Brain microvascular endothelial cell (primary cell): ENCODE data around the gene MAST2.

Experiments
- DNase-seq: peaks from one replicate; pipeline ENCODE4 v3.0.0-alpha.2; 2020
- H3K27ac ChIP-seq: fragments of 250-450 bp; sonication (Bioruptor Pico); 2 replicates; pipeline ENCODE4 v1.5.1; 2020; ENCODE audit warnings: mild to moderate bottlenecking, moderate library complexity
- H3K27me3 ChIP-seq: fragments of 250-450 bp; sonication (Bioruptor Pico); replicated peaks from 2 replicates; pipeline ENCODE4 v1.5.1; 2020; ENCODE audit warnings: mild to moderate bottlenecking
- H3K36me3 ChIP-seq: fragments of 250-450 bp; sonication (Bioruptor Pico); replicated peaks from 2 replicates; pipeline ENCODE4 v1.5.1; 2020; ENCODE audit warnings: mild to moderate bottlenecking
- H3K4me3 ChIP-seq: 2 replicates; pipeline ENCODE4 v1.5.1; 2011; ENCODE audit warnings: low read depth, mild to moderate bottlenecking, control low read depth, low read length, moderate library complexity
- in situ Hi-C: cut with HindIII; loops from 2 replicates; pipeline ENCODE4 v1.10.0; 2017; ENCODE audit warnings: low sequenced_read_pairs, low pct_ligation_motif_present
- TF ChIP-seq, protein P1 (sequence below): IDR thresholded peaks from 2 replicates; pipeline ENCODE4 v1.5.1; 2011; ENCODE audit warnings: low read depth, mild to moderate bottlenecking, moderate library complexity, low read length, control low read depth, inconsistent platforms; ENCODE audit errors: missing control alignments

Gene MAST2

DNA sequence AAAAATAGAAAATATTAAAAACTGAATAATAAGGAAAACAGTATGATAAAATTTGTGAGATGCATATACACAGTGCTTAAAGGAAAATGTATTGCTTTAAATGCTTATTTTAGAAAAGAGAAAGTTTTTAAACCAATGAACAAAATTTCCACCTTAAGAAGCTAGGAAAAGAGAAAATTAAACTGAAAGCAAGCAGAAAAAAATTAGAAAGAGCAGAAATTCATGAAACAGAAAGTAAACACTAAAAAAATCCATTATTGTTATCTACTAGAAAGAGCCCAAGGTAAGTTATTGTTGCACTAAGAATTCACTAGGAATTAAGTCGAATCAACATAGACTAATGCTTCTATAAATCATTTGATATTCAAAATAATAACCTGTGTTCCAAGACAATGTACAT, 261.3 kb downstream of the MAST2 start:
- Histone ChIP-seq H3K27ac (no peak overlapping the region), H3K4me3 (no peak overlapping the region), H3K36me3 (peaks cover 4% of the 10 kb centered on the region), H3K27me3 (no peaks in the 10 kb centered on the region)
- DNase-seq = no peak
- in situ Hi-C loops = no loop called here
- TF ChIP-seq, protein P1, sequence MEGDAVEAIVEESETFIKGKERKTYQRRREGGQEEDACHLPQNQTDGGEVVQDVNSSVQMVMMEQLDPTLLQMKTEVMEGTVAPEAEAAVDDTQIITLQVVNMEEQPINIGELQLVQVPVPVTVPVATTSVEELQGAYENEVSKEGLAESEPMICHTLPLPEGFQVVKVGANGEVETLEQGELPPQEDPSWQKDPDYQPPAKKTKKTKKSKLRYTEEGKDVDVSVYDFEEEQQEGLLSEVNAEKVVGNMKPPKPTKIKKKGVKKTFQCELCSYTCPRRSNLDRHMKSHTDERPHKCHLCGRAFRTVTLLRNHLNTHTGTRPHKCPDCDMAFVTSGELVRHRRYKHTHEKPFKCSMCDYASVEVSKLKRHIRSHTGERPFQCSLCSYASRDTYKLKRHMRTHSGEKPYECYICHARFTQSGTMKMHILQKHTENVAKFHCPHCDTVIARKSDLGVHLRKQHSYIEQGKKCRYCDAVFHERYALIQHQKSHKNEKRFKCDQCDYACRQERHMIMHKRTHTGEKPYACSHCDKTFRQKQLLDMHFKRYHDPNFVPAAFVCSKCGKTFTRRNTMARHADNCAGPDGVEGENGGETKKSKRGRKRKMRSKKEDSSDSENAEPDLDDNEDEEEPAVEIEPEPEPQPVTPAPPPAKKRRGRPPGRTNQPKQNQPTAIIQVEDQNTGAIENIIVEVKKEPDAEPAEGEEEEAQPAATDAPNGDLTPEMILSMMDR = no peak

DNA sequence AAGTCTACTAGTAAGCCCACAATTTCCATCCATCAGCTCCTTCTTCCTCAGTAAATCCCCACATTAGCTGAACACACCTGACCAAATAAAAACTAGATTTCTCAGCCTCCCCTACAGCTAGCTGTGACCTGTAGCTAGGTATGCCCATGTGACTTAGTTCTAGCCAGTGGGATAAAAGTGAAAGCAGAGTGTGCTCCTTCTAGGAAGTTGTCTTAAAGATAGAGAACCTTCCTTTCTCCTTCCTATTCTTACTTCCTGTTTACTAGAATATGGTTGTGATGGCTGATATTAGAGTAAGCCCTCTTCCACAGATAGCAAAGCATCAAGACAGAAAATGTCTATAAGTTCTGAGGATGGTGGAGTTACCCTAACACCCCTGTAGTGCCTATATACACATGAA, 262.0 kb downstream of the MAST2 start:
- DNase-seq = no peak
- TF ChIP-seq, protein P1 = no peak
- in situ Hi-C loops = no loop called here
- no peak overlapping the region for H3K27ac ChIP-seq
- no peaks in the 10 kb centered on the region for H3K27me3 ChIP-seq
- H3K36me3 ChIP-seq = peaks cover 4% of the 10 kb centered on the region
- no peak overlapping the region for H3K4me3 ChIP-seq

DNA sequence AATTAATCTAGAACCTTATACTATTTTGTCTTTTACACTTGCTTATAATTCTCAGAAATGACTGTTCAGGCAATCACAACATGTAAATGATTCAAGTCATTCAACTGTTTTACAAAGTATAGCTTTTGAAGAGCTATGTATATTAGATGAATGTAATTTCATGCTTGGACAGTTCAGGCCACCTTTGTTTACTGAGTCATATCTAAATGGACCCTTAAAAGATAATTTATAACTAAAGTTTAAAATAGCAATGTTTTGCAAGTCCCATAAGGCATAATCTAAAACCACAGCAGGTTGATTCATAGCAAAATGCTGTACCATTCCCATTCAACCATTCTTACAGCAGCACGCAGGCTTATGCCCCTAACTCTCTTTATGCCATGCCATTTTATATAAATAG, 264.2 kb downstream of the MAST2 start:
- no peak for DNase-seq
- Histone ChIP-seq H3K36me3 (no peaks in the 10 kb centered on the region), H3K4me3 (no peak overlapping the region), H3K27me3 (no peaks in the 10 kb centered on the region), H3K27ac (no peak overlapping the region)
- TF ChIP-seq, protein P1 = no peak
- in situ Hi-C loops = no loop called here

DNA sequence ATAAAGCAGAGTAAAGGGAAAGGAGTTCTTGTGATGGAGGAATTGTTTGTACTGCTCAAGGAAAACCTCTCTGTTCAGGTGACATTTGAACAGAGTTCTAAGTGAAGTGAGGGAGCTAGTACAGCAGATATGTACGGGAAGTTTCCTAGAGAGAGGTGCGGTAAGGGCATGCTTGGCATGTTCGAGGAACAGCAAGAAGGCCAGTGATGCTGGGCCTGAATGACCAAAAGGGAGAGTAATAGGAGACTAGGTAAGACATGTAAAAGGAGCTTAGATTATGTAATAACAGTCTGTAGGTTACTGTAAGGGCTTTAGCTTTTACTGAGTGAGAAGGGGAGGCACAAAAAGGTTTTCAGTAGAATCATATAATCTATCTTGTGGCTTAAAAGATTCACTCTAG, 265.1 kb downstream of the MAST2 start:
- TF ChIP-seq, protein P1 = no peak
- Histone ChIP-seq H3K4me3 (no peak overlapping the region), H3K27me3 (no peaks in the 10 kb centered on the region), H3K36me3 (no peaks in the 10 kb centered on the region), H3K27ac (no peak overlapping the region)
- in situ Hi-C loops = no loop called here
- no peak for DNase-seq

DNA sequence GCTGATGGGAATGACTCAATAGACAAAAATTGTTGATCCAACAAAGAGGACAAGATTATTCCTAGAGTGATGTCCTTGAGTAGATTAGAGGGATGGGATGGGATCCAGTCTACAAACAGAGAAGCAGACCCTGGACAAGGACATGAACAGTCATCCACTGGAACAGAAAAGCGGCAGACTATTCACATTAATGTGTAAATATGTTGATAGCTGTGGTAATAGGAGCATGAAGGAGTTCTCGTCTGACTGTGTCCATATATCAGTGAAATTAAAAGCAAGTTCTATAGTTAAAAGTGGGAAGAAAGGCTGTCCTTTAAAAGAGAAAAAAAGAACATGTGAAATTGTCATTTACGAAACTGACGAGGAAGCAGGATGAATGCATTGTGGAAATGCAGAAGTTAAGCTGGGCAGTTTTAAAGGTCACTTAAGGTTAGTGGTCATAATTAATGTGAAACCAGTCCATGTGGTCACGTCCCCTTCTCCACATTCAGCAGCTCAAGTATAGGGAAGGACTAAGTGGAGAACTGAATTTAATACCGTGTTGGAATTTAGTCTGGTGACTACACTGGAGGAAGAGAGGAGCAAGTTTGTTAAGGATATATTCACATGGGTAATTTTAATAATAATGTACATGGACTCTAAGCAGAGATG, 266.9 kb downstream of the MAST2 start:
- H3K27ac ChIP-seq = no peak overlapping the region
- no peak overlapping the region for H3K4me3 ChIP-seq
- TF ChIP-seq, protein P1 = no peak
- no peak for DNase-seq
- no peaks in the 10 kb centered on the region for H3K36me3 ChIP-seq
- in situ Hi-C loops = no loop called here
- no peaks in the 10 kb centered on the region for H3K27me3 ChIP-seq

DNA sequence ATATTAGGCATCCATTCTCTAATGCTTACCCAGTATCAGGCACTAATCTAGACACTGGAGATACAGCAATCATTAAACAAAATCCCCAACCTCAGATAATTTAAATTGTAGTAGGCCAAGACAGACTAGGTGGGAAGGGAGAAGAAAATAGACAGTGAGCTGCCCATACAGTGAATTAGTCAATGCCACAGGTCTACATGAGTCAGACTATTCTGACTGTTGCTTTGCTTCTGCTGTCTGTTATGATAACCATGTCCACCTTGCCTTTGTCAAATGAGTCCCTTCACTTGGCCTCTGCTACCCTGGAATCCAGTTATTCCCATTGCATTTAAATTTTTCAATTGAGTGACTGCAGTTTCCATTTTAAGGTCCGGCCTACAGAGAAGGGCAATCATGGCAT, 269.6 kb downstream of the MAST2 start:
- Histone ChIP-seq H3K36me3 (no peaks in the 10 kb centered on the region), H3K4me3 (no peak overlapping the region), H3K27me3 (no peaks in the 10 kb centered on the region), H3K27ac (no peak overlapping the region)
- TF ChIP-seq, protein P1 = no peak
- in situ Hi-C loops = no loop called here
- no peak for DNase-seq
